ENCODE measurements around the gene DYRK1A.

The DYRK1A gene

DNA sequence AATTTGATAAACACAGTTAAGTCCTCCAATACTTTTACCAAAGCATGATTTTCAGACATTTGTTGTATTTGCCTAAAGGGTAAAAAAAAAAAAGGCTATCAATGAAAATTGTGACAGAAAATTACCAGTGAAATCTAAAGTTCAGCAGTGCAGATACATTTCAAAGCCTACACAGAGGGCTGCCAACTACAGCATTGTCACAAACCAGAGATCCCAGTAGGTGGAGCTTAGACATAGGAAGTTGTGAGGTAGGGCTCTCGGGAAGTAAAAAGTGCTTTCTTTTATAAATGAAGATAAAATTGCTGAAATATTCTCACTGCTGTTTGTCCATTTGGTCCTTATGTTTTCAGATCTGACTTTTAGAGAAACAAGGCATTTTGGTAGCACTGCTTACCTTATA, 123.0 kb downstream of the DYRK1A start:
- Mint-ChIP-seq H3K36me3 (peaks cover 28% of the 10 kb centered on the region), H3K27me3 (no peaks in the 10 kb centered on the region), H3K4me3 (no peak overlapping the region), H3K27ac (no peak overlapping the region), H3K4me1 (no peaks in the 10 kb centered on the region), H3K9me3 (no peaks in the 10 kb centered on the region)
- no peak for ATAC-seq

GRCh38 chr21:37490084-37490483, 123.5 kb downstream of the DYRK1A start:
- H3K4me3 Mint-ChIP-seq, result no peak overlapping the region
- H3K4me1 Mint-ChIP-seq, result no peaks in the 10 kb centered on the region
- H3K27me3 Mint-ChIP-seq, result no peaks in the 10 kb centered on the region
- H3K36me3 Mint-ChIP-seq, result peaks cover 25% of the 10 kb centered on the region
- ATAC-seq, result no peak
- no peaks in the 10 kb centered on the region for H3K9me3 Mint-ChIP-seq
- no peak overlapping the region for H3K27ac Mint-ChIP-seq

GRCh38 chr21:37496972-37497371, 130.4 kb downstream of the DYRK1A start:
- Mint-ChIP-seq H3K27ac (no peak overlapping the region), H3K27me3 (no peaks in the 10 kb centered on the region)
- no peak for ATAC-seq

DNA sequence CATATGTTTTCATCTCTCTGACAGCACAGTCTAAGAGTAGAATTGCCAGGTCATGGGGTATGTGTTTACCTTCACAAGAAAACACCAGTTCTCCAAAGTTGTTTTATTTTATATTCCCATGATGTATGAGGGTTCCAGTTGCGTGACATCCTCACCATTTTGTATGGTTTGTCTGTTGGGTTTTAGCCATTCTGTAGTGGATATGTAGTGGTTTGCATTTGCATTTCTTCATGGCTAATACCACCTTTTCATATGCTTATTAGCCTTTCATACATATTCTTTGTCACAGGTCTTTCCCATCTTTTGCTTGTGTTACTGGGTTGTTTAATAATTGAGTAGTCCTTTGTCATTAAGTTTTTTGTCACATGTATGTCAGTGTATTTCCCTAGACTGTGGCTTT, 132.1 kb downstream of the DYRK1A start:
- Mint-ChIP-seq H3K4me1 (peaks cover 25% of the 10 kb centered on the region), H3K27me3 (no peaks in the 10 kb centered on the region), H3K36me3 (peaks cover 50% of the 10 kb centered on the region), H3K27ac (no peak overlapping the region), H3K9me3 (no peaks in the 10 kb centered on the region), H3K4me3 (no peak overlapping the region)
- ATAC-seq, result no peak

More at GRCh38 chr21:37496972-37497371, 130.4 kb downstream of the DYRK1A start:
- peaks cover 44% of the 10 kb centered on the region for H3K36me3 Mint-ChIP-seq
- H3K4me1 Mint-ChIP-seq, result peaks cover 11% of the 10 kb centered on the region
- no peak overlapping the region for H3K4me3 Mint-ChIP-seq
- H3K9me3 Mint-ChIP-seq, result no peaks in the 10 kb centered on the region

- Mint-ChIP-seq H3K4me1 (peaks cover 18% of the 10 kb centered on the region), H3K27me3 (no peaks in the 10 kb centered on the region), H3K27ac (peak overlapping the region; percentile 53), H3K9me3 (no peaks in the 10 kb centered on the region), H3K36me3 (peaks cover 50% of the 10 kb centered on the region), H3K4me3 (no peak overlapping the region)
- ATAC-seq, result no peak
Observed at GRCh38 chr21:37502947-37503346, 136.4 kb downstream of the DYRK1A start.

- Mint-ChIP-seq H3K36me3 (peaks cover 47% of the 10 kb centered on the region), H3K4me1 (peaks cover 18% of the 10 kb centered on the region), H3K9me3 (no peaks in the 10 kb centered on the region), H3K27me3 (no peaks in the 10 kb centered on the region), H3K4me3 (no peak overlapping the region), H3K27ac (no peak overlapping the region)
- ATAC-seq, result no peak
Observed at GRCh38 chr21:37503848-37504467, 137.4 kb downstream of the DYRK1A start.

DNA sequence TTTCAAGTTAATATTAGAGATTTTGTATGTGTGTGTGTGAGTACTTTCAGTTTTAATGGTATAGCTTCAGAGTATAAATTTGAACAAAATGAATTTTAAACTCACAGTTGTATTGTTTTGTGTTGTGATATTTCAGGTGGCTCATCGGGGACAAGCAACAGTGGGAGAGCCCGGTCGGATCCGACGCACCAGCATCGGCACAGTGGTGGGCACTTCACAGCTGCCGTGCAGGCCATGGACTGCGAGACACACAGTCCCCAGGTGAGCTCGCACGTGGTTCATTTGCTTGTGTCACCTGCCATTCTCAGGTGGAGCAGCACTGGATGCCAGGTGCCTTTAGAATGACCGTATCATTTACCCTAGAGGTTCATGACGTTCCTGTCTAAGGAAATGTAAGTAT, 139.4 kb downstream of the DYRK1A start:
- ATAC-seq, result no peak
- peaks cover 57% of the 10 kb centered on the region for H3K36me3 Mint-ChIP-seq

GRCh38 chr21:37507716-37508115, 141.1 kb downstream of the DYRK1A start:
- Mint-ChIP-seq H3K27me3 (no peaks in the 10 kb centered on the region), H3K4me1 (peaks cover 20% of the 10 kb centered on the region), H3K4me3 (no peak overlapping the region), H3K36me3 (peaks cover 58% of the 10 kb centered on the region), H3K9me3 (no peaks in the 10 kb centered on the region), H3K27ac (no peak overlapping the region)
- no peak for ATAC-seq

More for the DNA sequence above, 139.4 kb downstream of the DYRK1A start:
- Mint-ChIP-seq H3K4me3 (no peak overlapping the region), H3K27ac (no peak overlapping the region), H3K4me1 (peaks cover 22% of the 10 kb centered on the region), H3K27me3 (no peaks in the 10 kb centered on the region), H3K9me3 (no peaks in the 10 kb centered on the region)

GRCh38 chr21:37508341-37508740, 141.8 kb downstream of the DYRK1A start:
- Mint-ChIP-seq H3K9me3 (no peaks in the 10 kb centered on the region), H3K4me1 (peaks cover 20% of the 10 kb centered on the region), H3K27ac (no peak overlapping the region), H3K36me3 (peaks cover 57% of the 10 kb centered on the region), H3K4me3 (no peak overlapping the region), H3K27me3 (no peaks in the 10 kb centered on the region)
- no peak for ATAC-seq

- H3K36me3 Mint-ChIP-seq, result peaks cover 49% of the 10 kb centered on the region
Observed at GRCh38 chr21:37509802-37510393, 143.3 kb downstream of the DYRK1A start.

GRCh38 chr21:37511848-37512247, 145.3 kb downstream of the DYRK1A start:
- H3K36me3 Mint-ChIP-seq, result peaks cover 44% of the 10 kb centered on the region

More at GRCh38 chr21:37509802-37510393, 143.3 kb downstream of the DYRK1A start:
- no peak overlapping the region for H3K27ac Mint-ChIP-seq
- no peak overlapping the region for H3K4me3 Mint-ChIP-seq
- no peaks in the 10 kb centered on the region for H3K9me3 Mint-ChIP-seq
- H3K27me3 Mint-ChIP-seq, result no peaks in the 10 kb centered on the region
- peaks cover 19% of the 10 kb centered on the region for H3K4me1 Mint-ChIP-seq
- ATAC-seq, result no peak

DNA sequence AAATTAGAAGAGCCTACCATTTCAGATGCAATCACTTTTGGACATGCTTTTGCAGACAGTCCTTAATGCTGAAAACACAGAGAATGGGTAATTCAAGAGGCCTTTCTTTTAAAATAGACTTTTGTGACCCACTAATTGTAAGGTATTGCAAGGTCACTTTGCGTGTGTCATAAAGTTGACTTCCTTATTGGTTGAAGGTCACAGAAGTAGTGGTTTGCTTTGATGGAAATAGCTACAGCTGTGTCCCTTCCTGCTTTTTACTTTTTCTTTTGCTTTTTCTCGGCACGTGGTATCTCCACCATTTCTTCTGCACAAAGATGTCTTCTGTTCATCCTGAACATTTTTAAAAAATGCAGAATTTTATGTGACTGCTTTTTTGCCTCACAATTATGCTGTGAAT, 146.8 kb downstream of the DYRK1A start:
- no peaks in the 10 kb centered on the region for H3K9me3 Mint-ChIP-seq
- H3K4me3 Mint-ChIP-seq, result no peak overlapping the region
- H3K27ac Mint-ChIP-seq, result no peak overlapping the region
- peaks cover 58% of the 10 kb centered on the region for H3K36me3 Mint-ChIP-seq
- no peaks in the 10 kb centered on the region for H3K27me3 Mint-ChIP-seq
- peak; percentile 58 for ATAC-seq
- H3K4me1 Mint-ChIP-seq, result peaks cover 19% of the 10 kb centered on the region

More at GRCh38 chr21:37511848-37512247, 145.3 kb downstream of the DYRK1A start:
- ATAC-seq, result no peak
- no peaks in the 10 kb centered on the region for H3K9me3 Mint-ChIP-seq
- H3K4me1 Mint-ChIP-seq, result peaks cover 19% of the 10 kb centered on the region
- H3K27me3 Mint-ChIP-seq, result no peaks in the 10 kb centered on the region
- H3K27ac Mint-ChIP-seq, result no peak overlapping the region
- H3K4me3 Mint-ChIP-seq, result no peak overlapping the region

DNA sequence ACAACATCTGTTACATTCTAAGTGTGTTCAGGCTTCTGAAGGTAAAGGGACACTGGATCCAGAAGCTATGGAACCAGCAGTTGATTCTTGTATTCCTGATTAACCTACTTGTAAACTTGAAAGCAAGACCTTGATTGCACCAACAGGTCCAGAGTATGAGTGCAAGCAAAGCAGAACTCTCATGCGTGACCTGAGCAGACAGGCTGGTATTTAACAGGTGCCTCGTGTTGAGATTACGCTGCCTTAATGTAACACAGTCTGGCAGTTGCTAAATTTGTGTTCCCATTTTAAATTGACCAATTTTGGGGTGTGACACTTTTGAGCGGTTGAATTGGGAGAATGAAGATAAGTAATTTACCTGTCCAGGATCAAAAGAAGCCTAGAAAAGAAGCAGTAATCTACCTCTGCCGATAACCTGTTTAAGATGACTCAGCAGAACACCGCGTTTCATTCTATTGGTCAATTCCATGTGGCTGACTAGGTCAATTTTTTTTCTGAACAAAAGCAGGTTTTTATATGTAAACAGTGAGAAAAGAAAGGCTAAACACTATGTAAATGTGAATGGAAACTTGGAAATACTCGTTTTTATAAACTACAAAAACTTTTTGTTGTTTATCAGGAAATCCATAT, 147.6 kb downstream of the DYRK1A start:
- peak; percentile 55 for ATAC-seq
- H3K36me3 Mint-ChIP-seq, result peaks cover 58% of the 10 kb centered on the region
- H3K4me3 Mint-ChIP-seq, result no peak overlapping the region
- peaks cover 19% of the 10 kb centered on the region for H3K4me1 Mint-ChIP-seq
- no peaks in the 10 kb centered on the region for H3K27me3 Mint-ChIP-seq
- H3K27ac Mint-ChIP-seq, result peak overlapping the region; percentile 37
- H3K9me3 Mint-ChIP-seq, result no peaks in the 10 kb centered on the region

GRCh38 chr21:37516998-37517397, 150.4 kb downstream of the DYRK1A start:
- peaks cover 31% of the 10 kb centered on the region for H3K36me3 Mint-ChIP-seq
- H3K4me1 Mint-ChIP-seq, result peaks cover 10% of the 10 kb centered on the region
- H3K4me3 Mint-ChIP-seq, result no peak overlapping the region
- no peaks in the 10 kb centered on the region for H3K9me3 Mint-ChIP-seq
- H3K27me3 Mint-ChIP-seq, result no peaks in the 10 kb centered on the region
- ATAC-seq, result no peak
- H3K27ac Mint-ChIP-seq, result no peak overlapping the region

DNA sequence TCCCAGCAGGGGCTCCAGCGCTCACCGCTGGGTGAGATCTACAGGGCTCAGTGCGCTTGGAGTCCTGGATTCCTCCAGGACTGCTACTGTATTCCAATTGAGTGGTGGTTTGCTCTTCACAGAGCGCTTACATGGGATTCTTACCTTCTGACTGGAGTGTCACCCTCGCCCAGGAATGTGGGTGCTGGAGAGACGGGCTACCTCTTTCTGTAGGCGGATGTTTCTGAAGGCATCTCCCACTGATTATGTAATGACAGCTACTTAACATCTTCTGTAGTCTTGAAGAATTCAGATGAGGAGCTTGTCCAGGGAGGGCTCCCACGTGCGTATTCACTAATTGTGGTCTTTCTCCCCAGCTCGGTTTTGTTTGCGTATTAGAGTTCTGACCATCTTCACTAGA, 154.2 kb downstream of the DYRK1A start:
- Mint-ChIP-seq H3K9me3 (no peaks in the 10 kb centered on the region), H3K4me1 (no peaks in the 10 kb centered on the region), H3K27me3 (no peaks in the 10 kb centered on the region), H3K27ac (no peak overlapping the region), H3K4me3 (no peak overlapping the region), H3K36me3 (peaks cover 19% of the 10 kb centered on the region)
- no peak for ATAC-seq

DNA sequence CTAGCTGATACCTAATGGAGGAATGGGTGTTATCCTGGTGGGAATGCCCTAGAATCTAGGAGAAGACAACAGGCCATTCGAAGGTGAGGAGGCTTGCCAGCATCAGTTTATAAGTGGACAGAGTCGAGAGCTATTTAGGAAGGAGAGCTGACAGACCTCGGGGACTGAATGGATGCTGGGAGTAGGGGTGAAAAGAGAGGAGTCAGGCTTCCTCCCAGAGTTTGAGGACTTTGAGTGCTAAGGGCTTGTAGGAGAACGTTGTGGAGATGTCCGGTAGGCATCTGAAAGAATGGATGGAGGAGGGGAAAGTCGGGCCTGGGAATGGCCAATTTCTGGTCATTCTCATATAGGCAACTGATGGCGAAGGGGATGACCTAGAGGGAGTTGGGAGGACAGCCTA, 155.1 kb downstream of the DYRK1A start:
- Mint-ChIP-seq H3K27ac (no peak overlapping the region), H3K4me1 (no peaks in the 10 kb centered on the region), H3K9me3 (no peaks in the 10 kb centered on the region), H3K36me3 (peaks cover 14% of the 10 kb centered on the region), H3K27me3 (no peaks in the 10 kb centered on the region), H3K4me3 (no peak overlapping the region)
- ATAC-seq, result no peak

All from stimulated activated memory B cell treated with anti-CD40 and anti-IgM and Interleukin-4, amounts not matched to agents 10 μg/mL and 1 μg/mL and 100 μg/mL, for 72 hours (primary cell).